ENCODE results near the gene ZNF385B. TPM values are rescaled to one million over a fixed set of nuclear protein-coding genes. Genes with fewer than 3 reads are reported as not detected.
"Not testable (repeated sequence)": the region's sequence is repeated elsewhere in the genome, so short reads cannot be mapped to it uniquely, and the experiment has no call there.

The ZNF385B gene
- total RNA-seq, 1 donor from 2014 or later = 0.35 TPM

DNA sequence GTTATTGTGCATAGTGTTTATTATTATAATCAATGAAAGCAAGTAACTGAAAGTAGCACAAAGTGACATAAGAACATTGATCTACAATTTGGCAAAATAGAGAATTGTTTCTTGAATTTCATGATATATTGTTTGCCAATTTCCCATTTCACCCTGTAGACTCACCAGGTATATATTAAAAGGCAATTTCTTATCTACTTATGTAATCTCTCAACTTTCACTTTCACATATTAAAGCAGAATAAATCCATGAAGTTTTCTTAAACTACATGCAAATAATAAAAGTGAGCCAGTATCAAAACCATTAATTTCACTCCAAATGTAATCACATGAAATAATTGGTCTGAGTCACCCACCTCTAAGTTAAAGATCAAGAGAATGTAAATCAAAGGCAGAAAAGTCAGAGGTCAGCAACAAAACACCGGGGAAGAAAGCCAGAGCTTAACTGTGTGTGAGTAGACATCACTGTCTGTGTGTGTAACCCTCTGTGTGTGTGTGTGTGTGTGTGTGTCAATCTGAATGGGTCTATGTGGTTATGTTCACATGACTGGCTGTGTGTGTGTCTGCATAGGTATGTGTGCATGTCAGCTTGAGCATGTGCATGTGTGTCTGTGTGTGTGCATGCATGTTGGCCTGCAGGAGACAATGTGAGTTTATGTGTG is 44.1 kb downstream of the ZNF385B start:
- DNase-seq (ENCODE audit: missing footprints) = no peak
- no peak for ATAC-seq
- intact Hi-C loops (cut with DNase I) = no loop called here

DNA sequence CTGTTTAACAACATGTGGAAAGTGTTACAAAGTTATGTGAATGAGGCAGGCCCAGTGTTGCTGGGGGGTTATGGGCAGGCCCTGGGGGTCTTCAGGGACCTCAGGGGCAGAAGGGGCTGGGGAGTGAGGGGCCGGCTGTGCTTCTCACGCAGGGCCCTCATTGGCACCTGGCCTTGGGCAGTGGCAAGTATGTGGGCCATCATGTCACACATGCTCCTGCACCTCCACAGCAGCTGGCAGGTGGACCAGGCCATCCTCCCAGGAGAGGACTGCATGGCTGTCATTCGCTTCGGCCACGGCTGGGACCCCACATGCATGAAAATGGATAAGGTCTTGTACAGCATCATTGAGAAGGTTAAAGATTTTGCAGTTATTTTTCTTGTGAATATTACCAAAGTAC is 47.4 kb downstream of the ZNF385B start:
- DNase-seq (ENCODE audit: missing footprints) (no peak), ATAC-seq (no peak)
- intact Hi-C loops (cut with DNase I) = no loop called here

DNA sequence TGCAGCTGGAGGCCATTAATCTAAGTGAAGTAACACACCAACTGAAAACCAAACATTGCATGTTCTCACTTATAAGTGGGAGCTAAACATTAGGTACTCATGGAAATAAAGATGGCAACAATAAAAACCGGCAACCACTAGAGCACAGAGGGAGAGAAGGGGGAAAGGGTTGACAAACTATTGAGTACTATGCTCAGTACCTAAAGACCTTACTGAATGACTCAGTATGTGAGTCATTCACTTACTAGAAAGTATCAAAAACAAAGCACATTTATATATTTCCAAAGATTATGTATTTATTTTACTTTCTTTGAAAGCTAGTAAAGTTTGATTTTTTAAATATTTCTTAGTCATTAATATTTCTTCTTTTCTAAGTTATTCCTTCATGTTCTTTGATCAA is 48.9 kb downstream of the ZNF385B start:
- intact Hi-C loops (cut with DNase I) = no loop called here
- no peak for ATAC-seq
- no peak for DNase-seq (ENCODE audit: missing footprints)

DNA sequence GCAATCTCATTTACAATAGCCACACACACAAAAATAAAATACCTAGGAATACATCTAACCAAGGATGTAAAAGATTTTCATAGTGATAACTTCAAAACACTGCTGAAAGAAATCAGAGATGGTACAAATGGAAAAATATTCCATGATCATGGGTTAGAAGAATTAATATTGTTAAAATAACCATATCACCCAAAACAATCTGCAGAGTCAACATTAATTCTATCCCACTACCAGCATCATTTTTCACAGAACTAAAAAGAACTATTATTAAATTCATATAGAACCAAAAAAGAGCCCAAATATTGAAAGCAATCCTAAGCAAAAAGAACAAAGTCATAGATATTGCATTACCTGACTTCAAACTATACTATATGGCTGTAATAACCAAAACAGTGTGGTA is 50.4 kb downstream of the ZNF385B start:
- ATAC-seq (no peak), DNase-seq (ENCODE audit: missing footprints) (no peak)
- intact Hi-C loops (cut with DNase I) = no loop called here

DNA sequence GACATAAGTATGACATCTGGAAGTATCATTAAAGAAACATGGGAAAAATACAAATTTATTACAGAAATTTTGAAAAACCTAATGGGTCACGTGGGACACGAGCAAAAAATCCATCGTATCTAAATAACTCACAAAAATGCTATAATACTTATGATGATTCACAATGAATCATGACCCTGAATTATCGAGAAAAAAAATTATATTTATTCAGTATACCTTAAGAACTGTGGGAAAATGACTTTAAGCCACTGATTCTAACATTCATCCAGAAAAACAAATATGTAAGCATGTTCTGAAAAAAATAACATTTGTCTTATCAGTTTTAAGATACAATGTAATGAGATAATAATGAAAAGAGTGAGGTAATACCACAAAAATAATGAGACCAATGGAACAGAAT is 51.8 kb downstream of the ZNF385B start:
- DNase-seq (ENCODE audit: missing footprints) (no peak), ATAC-seq (no peak)
- intact Hi-C loops (cut with DNase I) = no loop called here

DNA sequence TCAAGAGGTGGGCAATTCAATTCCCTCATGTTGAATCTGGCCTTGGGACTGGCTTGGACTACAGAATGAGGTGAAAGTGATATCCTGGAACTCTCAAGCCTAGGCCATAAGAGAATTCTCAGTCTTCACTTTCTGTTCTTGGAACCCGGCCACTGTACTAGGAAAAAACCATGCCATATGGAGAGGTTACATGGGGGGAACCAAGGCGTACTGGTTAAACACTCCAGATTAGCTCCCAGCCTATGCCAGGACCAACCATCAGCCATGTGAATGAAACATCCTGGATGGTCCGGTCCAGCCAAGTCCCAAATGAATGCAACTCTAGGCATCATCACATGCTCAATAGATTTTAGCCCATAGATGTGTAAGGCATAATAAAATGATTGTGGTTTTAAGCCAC is 56.4 kb downstream of the ZNF385B start:
- intact Hi-C loops (cut with DNase I) = no loop called here
- no peak for ATAC-seq
- no peak for DNase-seq (ENCODE audit: missing footprints)

DNA sequence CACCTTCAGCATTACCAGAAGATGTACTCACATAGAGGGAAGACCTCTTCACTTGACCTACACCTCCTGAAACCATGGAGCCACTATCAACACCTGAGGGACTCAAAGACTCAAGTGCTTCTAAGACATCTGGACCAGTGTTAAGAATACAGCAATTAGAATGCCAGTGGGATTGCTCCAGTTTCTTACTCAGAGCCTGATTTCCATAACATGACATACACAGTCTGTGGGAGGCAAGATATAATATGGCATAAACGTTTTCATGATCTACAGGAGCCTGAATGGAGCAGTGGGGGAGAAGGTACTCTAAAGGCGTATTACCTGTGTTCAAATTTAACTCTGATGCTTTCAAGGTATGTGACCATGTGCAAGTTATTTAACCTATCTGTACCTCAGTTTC is 57.2 kb downstream of the ZNF385B start:
- intact Hi-C loops (cut with DNase I) = no loop called here
- DNase-seq (ENCODE audit: missing footprints) = no peak
- ATAC-seq = no peak

DNA sequence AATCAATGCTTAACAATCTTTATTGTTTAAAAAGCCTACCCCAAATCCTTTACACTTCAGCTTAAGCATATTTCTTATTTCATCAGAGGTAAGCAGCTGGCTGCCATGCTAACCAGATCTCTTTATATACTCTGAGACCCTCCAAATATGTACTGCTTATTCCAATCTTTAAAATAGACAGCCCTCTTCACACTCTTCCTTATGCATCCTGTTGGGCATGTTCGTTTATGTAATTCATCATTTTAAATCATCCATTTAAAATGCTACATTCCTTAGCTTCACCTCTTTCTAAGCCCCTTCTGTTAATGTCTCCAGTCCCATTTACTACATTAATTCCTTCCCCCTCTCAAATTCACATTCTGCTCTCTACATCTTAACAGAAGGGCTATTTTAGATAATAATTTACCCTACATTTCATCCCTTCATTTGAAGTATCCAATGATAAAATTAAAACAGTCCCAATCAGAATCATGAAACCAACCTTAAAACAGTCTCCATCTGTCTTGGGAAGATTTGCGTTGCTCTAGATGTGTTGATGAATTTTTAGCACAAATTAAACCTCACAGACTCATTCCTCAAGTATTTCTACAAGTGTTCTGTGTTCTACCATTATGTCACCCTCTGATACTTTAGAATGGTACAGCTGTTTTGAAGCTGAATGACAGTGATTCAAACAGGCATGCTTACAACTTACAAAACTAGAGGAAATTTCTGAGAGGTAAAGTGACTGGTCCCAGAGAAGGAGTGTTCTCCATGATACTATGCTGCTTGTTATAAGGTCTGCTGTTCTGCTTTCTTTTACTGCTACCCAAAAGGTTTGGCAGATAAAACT is 59.1 kb downstream of the ZNF385B start:
- intact Hi-C loops (cut with DNase I) = no loop called here
- ATAC-seq (no peak), DNase-seq (ENCODE audit: missing footprints) (no peak)

DNA sequence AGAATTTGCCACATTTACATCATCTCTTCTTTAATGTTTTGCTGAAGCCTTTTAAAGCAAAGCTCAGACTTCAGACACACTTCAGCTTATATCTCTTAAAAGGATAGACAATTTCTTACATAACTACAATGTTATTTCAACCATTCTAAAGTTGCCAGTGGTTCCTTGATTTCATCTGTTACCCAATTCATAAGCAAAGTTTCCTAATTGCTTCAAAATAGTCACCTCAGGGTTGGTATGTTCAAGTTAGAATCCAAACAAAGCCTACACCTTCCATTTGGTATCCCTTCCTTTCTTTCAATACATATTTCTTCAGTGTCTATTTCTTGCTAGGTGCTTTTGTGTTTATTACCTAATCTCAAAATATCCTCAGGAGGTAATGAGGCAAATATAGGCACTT is 60.6 kb downstream of the ZNF385B start:
- intact Hi-C loops (cut with DNase I) = no loop called here
- DNase-seq (ENCODE audit: missing footprints) = no peak
- no peak for ATAC-seq

DNA sequence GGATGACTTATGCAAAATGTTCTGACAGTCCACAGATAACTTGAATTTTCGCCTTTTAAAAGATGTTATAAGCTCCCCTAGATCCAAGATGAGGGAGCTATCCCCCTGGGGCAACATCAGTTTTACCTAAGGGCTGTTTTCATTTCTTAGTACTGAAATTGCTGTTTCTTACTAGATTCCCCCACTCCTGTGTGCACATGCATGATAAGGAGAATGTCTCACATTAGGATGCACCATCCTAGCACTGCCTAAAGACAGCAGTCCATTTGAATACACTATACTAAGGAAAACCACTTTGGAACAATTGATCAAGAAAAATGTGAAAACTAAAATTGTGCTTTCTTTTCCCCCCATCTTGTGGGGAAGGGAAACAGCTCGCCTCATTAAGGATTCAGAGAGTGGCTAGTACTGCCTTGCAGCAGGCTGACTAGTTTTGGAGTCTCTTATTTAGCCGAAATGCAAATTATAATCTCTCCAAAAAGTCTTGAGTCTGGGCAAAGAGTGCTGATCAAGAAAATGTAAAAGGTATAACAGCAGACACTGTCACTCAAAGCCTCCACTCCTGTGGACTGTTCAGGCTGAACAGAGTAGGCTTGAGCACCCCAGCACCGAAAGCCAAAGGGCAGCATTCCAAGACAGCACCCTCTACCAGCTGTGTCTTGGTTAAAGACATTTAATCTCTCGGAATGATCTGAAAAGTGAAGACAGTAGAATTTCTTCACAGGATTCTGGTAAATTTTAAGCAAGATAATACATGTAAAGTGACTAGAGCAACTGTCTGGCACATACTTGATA is 65.0 kb downstream of the ZNF385B start:
- DNase-seq (ENCODE audit: missing footprints) = no peak
- intact Hi-C loops (cut with DNase I) = no loop called here
- ATAC-seq = no peak

DNA sequence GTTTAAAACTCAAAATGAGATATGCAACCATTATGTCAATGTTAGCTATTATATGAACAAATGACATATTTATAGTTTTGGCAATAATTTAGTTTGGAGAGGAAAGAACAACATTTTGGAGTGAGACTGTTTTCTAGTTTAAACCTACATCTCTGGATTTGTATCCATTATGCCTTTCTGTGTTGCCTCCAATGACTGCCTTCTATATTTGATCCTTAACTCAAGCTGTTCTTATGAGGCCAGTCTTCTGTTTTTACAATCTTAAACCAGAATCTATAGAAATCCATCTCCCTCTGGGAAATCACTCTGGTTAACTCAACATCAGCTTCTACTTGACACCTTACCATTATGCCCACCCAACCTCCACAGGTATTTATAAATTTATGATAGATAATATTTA is 67.5 kb downstream of the ZNF385B start:
- intact Hi-C loops (cut with DNase I) = no loop called here
- ATAC-seq = no peak

DNA sequence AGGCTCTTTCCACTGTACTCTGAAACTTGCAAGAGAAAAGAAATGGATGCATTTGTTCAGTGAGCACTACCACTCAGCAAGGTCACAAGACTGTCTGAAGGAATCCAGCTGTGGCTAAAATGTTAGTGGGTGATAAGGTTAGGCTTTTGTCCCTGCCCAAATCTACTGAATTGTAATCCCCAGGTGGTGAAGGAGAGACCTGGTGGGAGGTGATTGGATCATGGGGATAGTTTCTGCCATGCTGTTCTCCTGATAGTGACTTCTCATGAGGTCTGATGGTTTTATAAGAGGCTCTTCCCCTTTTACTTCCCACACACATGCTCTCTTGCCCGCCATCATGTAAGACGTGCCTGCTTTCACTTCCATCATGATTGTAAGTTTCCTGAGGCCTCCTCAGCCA is 68.2 kb downstream of the ZNF385B start:
- no peak for ATAC-seq
- no peak for DNase-seq (ENCODE audit: missing footprints)
- intact Hi-C loops (cut with DNase I) = no loop called here

More for the DNA sequence above, 67.5 kb downstream of the ZNF385B start:
- no peak for DNase-seq (ENCODE audit: missing footprints)

DNA sequence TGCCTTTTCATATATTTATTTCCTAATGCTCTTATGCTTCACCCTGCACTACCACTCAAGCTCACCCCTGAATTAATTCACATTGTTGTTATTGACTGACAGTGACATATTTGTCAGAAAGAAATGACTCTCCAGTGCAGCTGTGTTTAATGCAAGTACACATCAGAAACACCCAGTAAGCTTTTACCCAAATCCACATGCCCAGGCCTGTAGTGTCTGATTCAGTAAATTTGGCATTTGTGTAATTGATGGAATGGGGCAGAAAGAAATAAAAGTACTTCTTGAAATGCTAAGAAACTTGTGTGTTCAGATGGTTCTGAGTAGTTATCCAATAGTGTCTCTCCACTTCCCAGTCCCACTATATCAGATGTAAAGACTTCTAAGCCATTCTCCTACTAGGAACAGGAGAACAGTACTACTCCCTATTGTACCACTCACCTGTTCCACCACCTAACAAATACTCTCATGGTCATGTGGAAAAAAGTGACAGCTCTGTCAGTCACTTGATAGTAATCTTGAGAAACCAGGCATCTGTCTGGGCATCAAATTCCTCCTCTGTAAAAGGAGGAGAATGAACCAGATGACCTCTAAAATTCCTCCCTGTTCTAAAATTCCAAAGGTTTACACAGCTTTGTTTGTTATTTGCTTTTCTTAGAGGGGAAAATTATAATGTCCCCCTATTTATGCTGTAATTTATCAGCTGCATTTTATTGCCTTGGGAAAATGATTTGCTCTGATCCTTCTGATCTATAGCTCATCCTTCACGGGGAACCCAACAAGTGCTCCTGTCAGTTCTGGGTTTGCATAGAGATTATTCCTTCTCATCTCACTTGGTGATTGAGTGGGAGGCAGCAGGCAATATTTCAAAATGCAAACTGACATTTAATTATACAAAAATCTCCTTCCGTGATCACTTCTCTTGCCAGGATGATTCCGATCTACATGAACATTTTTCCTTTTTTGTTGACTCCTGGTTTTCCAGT is 70.9 kb downstream of the ZNF385B start:
- DNase-seq (ENCODE audit: missing footprints) (no peak), ATAC-seq (no peak)
- intact Hi-C loops (cut with DNase I) = no loop called here

DNA sequence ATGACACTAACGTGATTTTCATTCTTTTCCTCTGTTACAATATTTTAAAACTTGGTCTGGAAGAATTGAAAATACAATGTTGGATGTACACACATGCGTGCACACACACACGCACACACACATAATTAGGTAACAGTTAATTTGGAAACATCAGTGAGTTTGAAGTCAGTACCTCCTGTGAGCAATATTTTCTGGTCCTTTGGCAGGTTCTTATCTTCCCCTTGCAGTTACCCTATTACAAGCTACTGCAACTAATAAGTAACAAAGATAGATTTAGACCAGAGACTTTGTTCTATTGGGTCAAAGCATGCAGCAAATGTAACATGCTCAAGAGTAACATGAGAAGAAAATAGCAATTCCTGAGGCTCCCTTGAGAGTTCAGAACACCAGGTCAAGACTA is 73.3 kb downstream of the ZNF385B start:
- no peak for ATAC-seq
- intact Hi-C loops (cut with DNase I) = no loop called here
- no peak for DNase-seq (ENCODE audit: missing footprints)

DNA sequence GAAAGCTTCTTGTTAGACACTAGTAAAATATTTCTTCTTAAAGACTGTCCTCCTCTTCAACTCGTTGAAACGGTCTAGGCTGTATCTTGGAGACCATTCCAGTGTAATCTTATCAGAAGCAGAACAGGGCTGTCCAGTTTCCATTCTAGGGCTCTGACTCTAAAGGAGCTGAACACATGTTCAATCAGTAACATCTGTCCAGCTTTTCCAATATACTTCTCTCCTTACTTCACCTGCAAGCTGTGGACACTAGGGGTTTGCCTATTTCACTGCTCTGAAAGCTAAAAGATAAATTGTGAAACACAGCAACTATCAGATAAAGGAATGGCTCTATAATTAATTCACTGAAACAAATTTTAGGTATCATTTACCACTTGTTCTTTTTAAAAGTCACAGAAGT is 73.8 kb downstream of the ZNF385B start:
- no peak for ATAC-seq
- intact Hi-C loops (cut with DNase I) = no loop called here
- DNase-seq (ENCODE audit: missing footprints) = no peak

DNA sequence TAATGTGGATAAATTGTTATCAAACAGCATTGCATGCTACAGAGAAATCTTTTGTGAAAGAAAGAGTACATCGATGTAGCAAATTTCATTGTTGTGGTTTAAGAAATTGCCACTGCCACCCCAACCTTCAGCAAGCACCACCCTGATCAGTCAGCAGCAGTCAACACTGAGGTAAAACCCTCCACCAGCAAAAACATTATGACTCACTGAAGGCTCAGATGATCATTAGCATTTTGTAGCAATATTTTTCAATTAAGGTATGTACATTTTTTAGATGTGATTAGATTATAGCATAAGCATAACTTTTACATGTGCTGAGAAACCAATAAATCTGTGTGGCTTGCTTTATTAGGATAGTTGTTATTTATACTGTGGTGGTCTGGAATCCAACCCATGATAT is 75.5 kb downstream of the ZNF385B start:
- DNase-seq (ENCODE audit: missing footprints) (no peak), ATAC-seq (no peak)
- intact Hi-C loops (cut with DNase I) = no loop called here

DNA sequence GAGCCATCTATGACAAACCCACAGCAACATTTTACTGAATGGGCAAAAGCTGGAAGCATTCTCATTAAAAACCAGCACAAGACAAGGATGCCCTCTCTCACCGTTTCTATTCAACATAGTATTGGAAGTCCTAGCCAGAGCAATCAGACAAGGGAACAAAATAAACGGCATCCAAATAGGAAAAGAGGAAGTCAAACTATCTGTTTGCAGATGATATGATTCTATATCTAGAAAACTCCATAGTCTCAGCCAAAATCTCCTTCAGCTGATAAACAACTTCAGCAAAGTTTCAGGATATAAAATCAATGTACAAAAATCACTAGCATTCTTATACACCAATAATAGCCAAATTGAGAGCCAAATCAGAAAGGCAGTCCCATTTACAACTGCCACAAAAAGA is 79.1 kb downstream of the ZNF385B start:
- DNase-seq (ENCODE audit: missing footprints); intact Hi-C loops (cut with DNase I); ATAC-seq: not testable (repeated sequence)

DNA sequence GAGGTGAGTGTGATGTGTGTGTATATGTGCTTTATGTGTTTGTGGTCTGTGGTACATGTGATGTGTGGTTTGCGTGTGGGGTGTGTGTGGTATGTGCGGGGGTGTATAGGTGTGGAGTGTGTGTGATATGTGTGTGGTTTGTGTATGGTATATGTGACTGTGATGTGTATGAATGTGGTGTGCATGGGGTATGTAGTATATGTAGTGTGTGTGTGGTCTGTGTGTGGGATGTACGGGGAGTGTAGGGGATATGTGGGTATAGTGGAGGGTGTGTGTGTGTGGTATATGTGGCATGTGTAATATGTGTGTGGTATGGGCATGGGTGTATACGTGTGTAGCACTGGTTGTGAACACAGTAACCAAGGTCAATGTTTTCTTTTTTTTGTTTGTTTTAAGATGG is 87.4 kb downstream of the ZNF385B start:
- intact Hi-C loops (cut with DNase I) = no loop called here
- DNase-seq (ENCODE audit: missing footprints) (no peak), ATAC-seq (no peak)

DNA sequence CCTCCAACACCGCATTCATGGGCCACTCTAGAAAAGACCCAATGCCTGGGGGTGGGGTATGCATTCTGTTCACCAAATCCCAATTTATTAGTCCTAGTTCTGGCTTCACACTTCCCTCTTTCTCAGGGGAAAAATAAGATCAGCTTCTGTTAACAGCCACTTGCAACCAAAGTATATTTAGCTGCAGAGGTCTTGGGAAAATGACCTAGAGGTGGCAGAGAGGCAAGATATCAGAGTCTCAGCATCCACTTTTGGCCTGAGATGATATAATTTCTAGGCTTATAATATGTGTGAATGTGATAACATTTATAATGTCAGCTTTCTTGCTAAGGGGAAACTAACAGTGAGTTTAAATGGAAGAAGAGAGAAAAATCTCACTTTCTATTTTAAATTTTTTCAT is 89.1 kb downstream of the ZNF385B start:
- ATAC-seq = no peak
- intact Hi-C loops (cut with DNase I) = no loop called here

More for the DNA sequence above, 89.1 kb downstream of the ZNF385B start:
- no peak for DNase-seq (ENCODE audit: missing footprints)
